Measurements from ENCODE around the gene TP53.

GRCh38 chr17:7719661-7720060 is 32.4 kb upstream of the TP53 start:
- TF ChIP-seq USF2 (IDR thresholded peaks at IDR 0.05; ENCODE audit: low read depth, low read length) (no peak), CTCF (conservative IDR thresholded peaks at IDR 0.05; ENCODE audit: low read depth, low read length) (no peak), MAZ (IDR thresholded peaks at IDR 0.05; ENCODE audit: borderline replicate concordance, low read depth, low read length) (no peak), RAD21 (IDR thresholded peaks at IDR 0.05; ENCODE audit: low read length) (no peak), MAFK (IDR thresholded peaks at IDR 0.05; ENCODE audit: low read depth, low read length) (no peak), CEBPB (IDR thresholded peaks at IDR 0.05; ENCODE audit: low read depth, low read length) (no peak), POLR2A (IDR thresholded peaks at IDR 0.05; ENCODE audit: low read depth, low read length) (no peak), SMC3 (IDR thresholded peaks at IDR 0.05; ENCODE audit: low read depth, low read length) (no peak), RFX5 (IDR thresholded peaks at IDR 0.05; ENCODE audit: low read depth, low read length) (no peak)
